Astrocyte (in vitro differentiated cells and primary cell): ENCODE measurements around the gene PREX1. TPM values are rescaled to one million over a fixed set of nuclear protein-coding genes. Genes with fewer than 3 reads are reported as not detected.

Source experiments
- DNase-seq: peaks from one replicate; pipeline ENCODE4 v3.0.0-alpha.2; 2010; ENCODE audit warnings: low read depth
- FAIRE-seq: peaks from 2 replicates; lab custom pipeline; 2011; peaks lifted over from hg19 to GRCh38; lab: Jason Lieb, UNC
- H2AFZ ChIP-seq: 2 replicates; pipeline ENCODE4 v1.6.0; 2012; ENCODE audit warnings: low read depth, low read length, inconsistent platforms
- H3K27ac ChIP-seq: 2 replicates; pipeline ENCODE4 v1.5.1; 2011; ENCODE audit warnings: low read depth, low read length, inconsistent platforms
- H3K27me3 ChIP-seq: 2 replicates; pipeline ENCODE4 v1.6.0; 2011; ENCODE audit warnings: low read length, inconsistent platforms; ENCODE audit not compliant: insufficient read depth
- H3K36me3 ChIP-seq: 2 replicates; pipeline ENCODE4 v1.5.1; 2011; ENCODE audit warnings: low read length, inconsistent platforms; ENCODE audit not compliant: insufficient read depth
- H3K4me1 ChIP-seq: 2 replicates; pipeline ENCODE4 v1.5.1; 2011; ENCODE audit warnings: low read length, inconsistent platforms; ENCODE audit not compliant: insufficient read depth
- H3K4me2 ChIP-seq: 2 replicates; pipeline ENCODE4 v1.6.0; 2012; ENCODE audit warnings: low read length, inconsistent platforms
- H3K4me3 ChIP-seq: 2 replicates; pipeline ENCODE4 v1.5.1; 2011; ENCODE audit warnings: low read depth, mild to moderate bottlenecking, low read length, inconsistent platforms; ENCODE audit not compliant: insufficient read depth
- H3K79me2 ChIP-seq: 2 replicates; pipeline ENCODE4 v1.6.0; 2012; ENCODE audit warnings: mild to moderate bottlenecking, low read length, inconsistent platforms; ENCODE audit not compliant: insufficient read depth
- H3K9ac ChIP-seq: 2 replicates; pipeline ENCODE4 v1.6.0; 2012; ENCODE audit warnings: mild to moderate bottlenecking, low read length, inconsistent platforms
- H3K9me3 ChIP-seq: 2 replicates; pipeline ENCODE4 v1.5.1; 2012; ENCODE audit warnings: low read depth, mild to moderate bottlenecking, low read length, inconsistent platforms; ENCODE audit not compliant: insufficient read depth
- H4K20me1 ChIP-seq: 2 replicates; pipeline ENCODE4 v1.6.0; 2012; ENCODE audit warnings: low read length, inconsistent platforms; ENCODE audit not compliant: insufficient read depth
- H3K27ac Mint-ChIP-seq: one replicate; pipeline ENCODE4 v1.8.0; 2021; ENCODE audit warnings: mild to moderate bottlenecking, mixed read lengths; ENCODE audit not compliant: unreplicated experiment
- H3K27me3 Mint-ChIP-seq: one replicate; pipeline ENCODE4 v1.8.0; 2021; ENCODE audit warnings: low read depth, mixed read lengths; ENCODE audit not compliant: unreplicated experiment
- H3K36me3 Mint-ChIP-seq: one replicate; pipeline ENCODE4 v1.8.0; 2021; ENCODE audit warnings: low read depth, mixed read lengths; ENCODE audit not compliant: unreplicated experiment
- H3K4me1 Mint-ChIP-seq: one replicate; pipeline ENCODE4 v1.8.0; 2021; ENCODE audit warnings: low read depth, mixed read lengths; ENCODE audit not compliant: unreplicated experiment
- H3K4me3 Mint-ChIP-seq: one replicate; pipeline ENCODE4 v1.8.0; 2021; ENCODE audit warnings: mild to moderate bottlenecking, moderate library complexity, mixed read lengths; ENCODE audit not compliant: unreplicated experiment
- H3K9me3 Mint-ChIP-seq: one replicate; pipeline ENCODE4 v1.8.0; 2021; ENCODE audit warnings: mild to moderate bottlenecking, mixed read lengths; ENCODE audit not compliant: unreplicated experiment
- CTCF ChIP-seq: IDR thresholded peaks from 2 replicates; pipeline ENCODE4 v1.5.1; 2011; ENCODE audit warnings: low read depth, mild to moderate bottlenecking, inconsistent platforms, low read length, moderate library complexity; ENCODE audit not compliant: insufficient read depth
- EZH2 ChIP-seq: IDR thresholded peaks from 2 replicates; pipeline ENCODE4 v1.6.1; 2012; ENCODE audit warnings: mild to moderate bottlenecking, low read length, inconsistent platforms; ENCODE audit not compliant: insufficient read depth
- total RNA-seq: library from RNA; stranded (reverse); gene quantifications from 2 replicates; pipeline ENCODE4 v1.2.1, GENCODE V29; 2021

PREX1 gene
- total RNA-seq, 1 donor from 2014 or later = 3.5 TPM

- H3K27ac Mint-ChIP-seq = no peak overlapping the region
- H3K4me1 ChIP-seq = peaks cover 8% of the 10 kb centered on the region
- H3K27me3 ChIP-seq = peaks cover 5% of the 10 kb centered on the region
- no peaks in the 10 kb centered on the region for H3K36me3 ChIP-seq
- H3K4me1 Mint-ChIP-seq = peaks cover 7% of the 10 kb centered on the region
- peaks cover 2% of the 10 kb centered on the region for H3K9me3 Mint-ChIP-seq
- peaks cover 36% of the 10 kb centered on the region for H3K27me3 Mint-ChIP-seq
- no peak overlapping the region for H3K4me2 ChIP-seq
- DNase-seq (no peak), FAIRE-seq (no peak)
- no peak overlapping the region for H3K4me3 ChIP-seq
- H4K20me1 ChIP-seq = no peaks in the 10 kb centered on the region
- H2AFZ ChIP-seq = no peak overlapping the region
- TF ChIP-seq EZH2 = no peak
- TF ChIP-seq CTCF = no peak
- H3K79me2 ChIP-seq = no peaks in the 10 kb centered on the region
- no peak overlapping the region for H3K4me3 Mint-ChIP-seq
- H3K36me3 Mint-ChIP-seq = no peaks in the 10 kb centered on the region
- no peaks in the 10 kb centered on the region for H3K9me3 ChIP-seq
- H3K27ac ChIP-seq = no peak overlapping the region
- H3K9ac ChIP-seq = no peak overlapping the region
Observed at GRCh38 chr20:48617481-48617880, 210.3 kb downstream of the PREX1 start.

GRCh38 chr20:48616481-48616880, 211.3 kb downstream of the PREX1 start:
- no peaks in the 10 kb centered on the region for H3K9me3 ChIP-seq
- FAIRE-seq (no peak), DNase-seq (no peak)
- H3K4me2 ChIP-seq = no peak overlapping the region
- H3K36me3 ChIP-seq = no peaks in the 10 kb centered on the region
- Mint-ChIP-seq H3K27me3 (peaks cover 41% of the 10 kb centered on the region), H3K9me3 (peaks cover 2% of the 10 kb centered on the region), H3K36me3 (no peaks in the 10 kb centered on the region), H3K4me3 (no peak overlapping the region), H3K4me1 (peaks cover 7% of the 10 kb centered on the region), H3K27ac (peak overlapping the region; percentile 56)
- peaks cover 10% of the 10 kb centered on the region for H3K27me3 ChIP-seq
- no peak overlapping the region for H3K27ac ChIP-seq
- no peak overlapping the region for H3K9ac ChIP-seq
- no peak overlapping the region for H2AFZ ChIP-seq
- peaks cover 5% of the 10 kb centered on the region for H3K4me1 ChIP-seq
- no peak for TF ChIP-seq CTCF
- no peak for TF ChIP-seq EZH2
- no peaks in the 10 kb centered on the region for H3K79me2 ChIP-seq
- no peak overlapping the region for H3K4me3 ChIP-seq
- no peaks in the 10 kb centered on the region for H4K20me1 ChIP-seq

GRCh38 chr20:48615871-48616270, 211.9 kb downstream of the PREX1 start:
- H3K9me3 ChIP-seq = no peaks in the 10 kb centered on the region
- peaks cover 2% of the 10 kb centered on the region for H3K9me3 Mint-ChIP-seq
- H3K4me3 ChIP-seq = no peak overlapping the region
- H3K79me2 ChIP-seq = no peaks in the 10 kb centered on the region
- FAIRE-seq = no peak
- no peak for DNase-seq
- H3K36me3 ChIP-seq = no peaks in the 10 kb centered on the region
- H3K27ac ChIP-seq = no peak overlapping the region
- H3K36me3 Mint-ChIP-seq = no peaks in the 10 kb centered on the region
- peaks cover 3% of the 10 kb centered on the region for H3K4me1 Mint-ChIP-seq
- H3K4me2 ChIP-seq = no peak overlapping the region
- no peaks in the 10 kb centered on the region for H4K20me1 ChIP-seq
- peaks cover 43% of the 10 kb centered on the region for H3K27me3 Mint-ChIP-seq
- H3K4me1 ChIP-seq = no peaks in the 10 kb centered on the region
- peaks cover 11% of the 10 kb centered on the region for H3K27me3 ChIP-seq
- no peak overlapping the region for H3K4me3 Mint-ChIP-seq
- TF ChIP-seq EZH2 (no peak), CTCF (no peak)
- no peak overlapping the region for H3K27ac Mint-ChIP-seq
- no peak overlapping the region for H3K9ac ChIP-seq
- H2AFZ ChIP-seq = no peak overlapping the region
